ENCODE measurements around the gene HHAT.

The HHAT gene

DNA sequence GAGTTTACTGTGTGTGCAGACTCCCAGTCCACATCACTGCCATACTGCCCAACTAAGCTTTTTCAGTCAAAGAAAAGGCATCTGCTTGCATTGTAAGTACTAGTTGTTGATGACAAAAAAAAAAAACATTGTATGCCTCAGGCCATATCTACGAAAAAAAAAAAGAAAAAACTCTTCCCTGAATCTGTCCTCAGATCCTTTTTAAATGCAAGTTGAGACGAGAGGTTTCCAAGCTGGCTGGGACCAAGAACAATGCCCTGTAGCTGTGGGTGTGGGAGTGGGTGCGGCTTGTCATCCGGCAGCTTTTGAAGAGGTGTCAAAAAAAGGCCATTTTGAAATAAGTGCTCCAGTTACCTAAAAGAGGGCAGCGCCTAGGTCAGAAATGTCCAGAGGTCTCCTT, 29.2 kb upstream of the HHAT start:
- no peak for DNase-seq (ENCODE audit: extremely low read depth, low read depth)
- TF ChIP-seq, protein P1, sequence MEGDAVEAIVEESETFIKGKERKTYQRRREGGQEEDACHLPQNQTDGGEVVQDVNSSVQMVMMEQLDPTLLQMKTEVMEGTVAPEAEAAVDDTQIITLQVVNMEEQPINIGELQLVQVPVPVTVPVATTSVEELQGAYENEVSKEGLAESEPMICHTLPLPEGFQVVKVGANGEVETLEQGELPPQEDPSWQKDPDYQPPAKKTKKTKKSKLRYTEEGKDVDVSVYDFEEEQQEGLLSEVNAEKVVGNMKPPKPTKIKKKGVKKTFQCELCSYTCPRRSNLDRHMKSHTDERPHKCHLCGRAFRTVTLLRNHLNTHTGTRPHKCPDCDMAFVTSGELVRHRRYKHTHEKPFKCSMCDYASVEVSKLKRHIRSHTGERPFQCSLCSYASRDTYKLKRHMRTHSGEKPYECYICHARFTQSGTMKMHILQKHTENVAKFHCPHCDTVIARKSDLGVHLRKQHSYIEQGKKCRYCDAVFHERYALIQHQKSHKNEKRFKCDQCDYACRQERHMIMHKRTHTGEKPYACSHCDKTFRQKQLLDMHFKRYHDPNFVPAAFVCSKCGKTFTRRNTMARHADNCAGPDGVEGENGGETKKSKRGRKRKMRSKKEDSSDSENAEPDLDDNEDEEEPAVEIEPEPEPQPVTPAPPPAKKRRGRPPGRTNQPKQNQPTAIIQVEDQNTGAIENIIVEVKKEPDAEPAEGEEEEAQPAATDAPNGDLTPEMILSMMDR (IDR thresholded peaks at IDR 0.05; ENCODE audit: low read depth, low read length, missing control alignments): no peak

DNA sequence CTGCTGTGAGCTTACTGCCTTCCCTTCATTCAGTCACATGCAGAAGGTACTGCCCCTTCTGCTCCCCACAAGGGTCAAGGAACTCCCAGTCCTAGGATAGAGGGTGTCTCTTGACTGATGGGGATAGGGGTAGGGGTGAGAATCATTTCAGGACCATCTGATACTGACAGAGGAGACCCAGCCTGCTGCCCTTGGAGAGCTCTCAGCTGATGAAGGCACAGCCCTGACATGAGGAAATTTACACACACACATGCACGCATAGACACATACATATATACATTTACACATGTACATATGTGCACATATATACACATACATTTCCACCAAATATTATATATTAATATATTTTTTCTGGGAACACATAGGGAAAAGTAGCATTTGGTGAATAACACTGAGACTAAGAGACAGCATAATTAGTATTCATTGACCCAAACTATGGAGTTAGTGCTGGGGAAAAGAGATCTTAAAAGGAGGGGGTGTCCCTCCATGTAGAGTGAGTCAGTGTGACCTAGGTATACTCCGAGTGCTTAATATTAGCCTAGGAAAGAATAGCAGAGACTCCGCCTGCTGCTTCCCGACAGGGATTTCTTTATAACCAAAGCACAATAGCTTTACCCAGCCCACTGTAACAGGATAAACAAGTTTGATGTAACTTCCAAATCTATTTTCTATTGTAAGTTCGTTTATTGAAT, 27.6 kb upstream of the HHAT start:
- TF ChIP-seq, protein P1 (IDR thresholded peaks at IDR 0.05; ENCODE audit: low read depth, low read length, missing control alignments): no peak
- DNase-seq (ENCODE audit: extremely low read depth, low read depth): no peak
- no peak overlapping the region for H3K4me3 ChIP-seq (replicated peaks; ENCODE audit: low read depth, low read length)

More for the DNA sequence above, 29.2 kb upstream of the HHAT start:
- no peak overlapping the region for H3K4me3 ChIP-seq (replicated peaks; ENCODE audit: low read depth, low read length)

DNA sequence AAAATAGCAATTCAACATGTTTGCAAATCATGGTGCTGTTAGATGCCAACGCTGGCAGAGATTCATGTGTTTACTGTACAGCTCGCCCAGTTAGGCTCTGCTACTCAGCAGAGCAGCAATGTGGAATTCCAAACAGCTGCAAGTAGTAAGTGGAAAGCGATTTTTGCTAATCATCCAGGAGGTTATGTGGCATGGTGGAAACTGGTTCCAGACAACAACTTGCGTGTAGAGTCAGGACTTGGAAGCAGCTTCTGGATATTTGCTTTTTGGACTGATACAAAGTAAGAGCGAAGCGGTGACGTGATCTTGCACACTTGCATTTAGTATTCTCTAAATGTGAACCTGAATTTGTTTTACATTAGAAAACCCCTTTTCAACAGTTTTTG, 27.1 kb upstream of the HHAT start:
- no peak overlapping the region for H3K4me3 ChIP-seq (replicated peaks; ENCODE audit: low read depth, low read length)
- TF ChIP-seq, protein P1 (IDR thresholded peaks at IDR 0.05; ENCODE audit: low read depth, low read length, missing control alignments): no peak
- DNase-seq (ENCODE audit: extremely low read depth, low read depth): no peak

DNA sequence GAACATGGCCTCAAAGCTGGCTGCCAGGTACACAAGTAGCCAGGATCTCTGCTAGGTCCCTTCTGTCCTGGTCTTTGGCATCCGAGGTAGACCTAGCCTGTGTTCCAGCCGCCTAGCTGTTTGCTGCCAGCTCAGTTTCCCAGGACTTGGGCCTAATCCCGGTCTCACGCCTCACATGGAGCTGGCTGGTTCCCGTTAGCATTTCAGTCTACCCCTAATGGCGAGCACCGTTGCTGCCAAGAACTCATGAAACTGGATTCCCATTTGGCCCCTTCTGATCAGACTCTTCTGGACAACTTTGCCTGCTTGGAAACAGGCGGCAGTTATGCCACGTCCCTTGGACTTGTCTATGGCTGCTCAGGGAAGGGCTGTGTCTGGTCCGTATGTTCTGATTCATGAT, 26.2 kb upstream of the HHAT start:
- TF ChIP-seq, protein P1 (IDR thresholded peaks at IDR 0.05; ENCODE audit: low read depth, low read length, missing control alignments): no peak
- no peak overlapping the region for H3K4me3 ChIP-seq (replicated peaks; ENCODE audit: low read depth, low read length)
- DNase-seq (ENCODE audit: extremely low read depth, low read depth): no peak

DNA sequence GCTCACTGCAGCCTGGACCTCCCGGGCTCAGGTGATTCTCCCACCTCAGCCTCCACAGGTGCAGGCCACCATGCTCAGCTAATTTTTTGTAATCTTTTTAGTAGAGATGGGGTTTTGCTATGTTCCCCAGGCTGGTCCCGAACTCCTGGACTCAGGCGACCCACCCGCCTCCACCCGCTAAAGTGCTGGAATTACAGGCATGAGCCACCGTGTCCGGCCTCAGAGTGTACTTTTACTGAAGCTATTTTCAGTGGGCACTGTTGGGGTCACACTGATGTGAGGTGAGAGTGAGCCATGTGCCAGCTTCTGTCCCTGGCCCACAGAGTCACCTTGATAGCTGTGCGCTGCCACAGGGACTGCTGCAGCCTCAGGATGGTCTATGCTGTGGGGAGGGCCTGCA, 25.3 kb upstream of the HHAT start:
- no peak for DNase-seq (ENCODE audit: extremely low read depth, low read depth)
- TF ChIP-seq, protein P1 (IDR thresholded peaks at IDR 0.05; ENCODE audit: low read depth, low read length, missing control alignments): no peak
- no peak overlapping the region for H3K4me3 ChIP-seq (replicated peaks; ENCODE audit: low read depth, low read length)

DNA sequence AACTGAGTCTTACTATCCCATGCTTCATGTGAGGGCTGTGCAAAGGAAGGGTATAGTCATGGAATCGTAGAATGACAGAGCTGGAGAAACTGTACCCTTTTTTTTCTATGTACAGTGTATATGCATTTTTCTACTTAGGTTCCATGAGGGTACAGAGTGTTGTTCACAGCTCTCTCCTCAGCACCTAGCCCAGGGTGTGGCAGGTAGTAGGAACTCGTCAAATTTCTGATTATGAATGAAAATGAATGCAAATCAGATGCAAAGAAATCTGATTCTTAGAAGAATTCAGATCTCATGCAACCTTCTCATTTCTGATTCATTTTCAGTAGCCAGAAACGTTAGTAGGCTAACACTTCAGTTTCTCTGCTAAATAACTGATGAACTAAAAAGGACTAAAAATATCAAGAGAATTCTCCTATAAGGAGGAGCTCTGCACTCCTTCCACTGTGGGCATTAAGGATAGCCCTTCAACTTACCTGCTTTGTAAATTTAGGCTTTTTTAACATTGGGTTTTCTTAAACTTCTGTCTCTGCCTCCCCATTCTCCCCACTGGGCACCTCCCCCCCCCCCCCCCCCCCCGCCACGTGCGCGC, 18.0 kb upstream of the HHAT start:
- TF ChIP-seq, protein P1 (IDR thresholded peaks at IDR 0.05; ENCODE audit: low read depth, low read length, missing control alignments): no peak
- DNase-seq (ENCODE audit: extremely low read depth, low read depth): no peak
- H3K4me3 ChIP-seq (replicated peaks; ENCODE audit: low read depth, low read length): no peak overlapping the region

Measured in HFF-Myc (cell line).